ENCODE results near the gene NDST4.

Gene NDST4

GRCh38 chr4:115058533-115058932, 54.9 kb downstream of the NDST4 start:
- Histone ChIP-seq H3K9me3 (ENCODE audit: control insufficient read depth in 2 of 2, low read length in 2 of 2) (no peaks in the 10 kb centered on the region), H3K27ac (ENCODE audit: low read length) (no peak overlapping the region), H3K9ac (ENCODE audit: low read length in 2 of 2) (no peak overlapping the region), H3K4me3 (ENCODE audit: low read length in 2 of 2) (no peak overlapping the region), H3K4me1 (ENCODE audit: control insufficient read depth, insufficient read depth, low read length) (no peaks in the 10 kb centered on the region), H3K36me3 (ENCODE audit: control insufficient read depth in 2 of 2, insufficient read depth in 2 of 2, low read length in 2 of 2) (no peaks in the 10 kb centered on the region), H3K27me3 (ENCODE audit: control insufficient read depth in 1 of 2, insufficient read depth in 2 of 2, low read length in 2 of 2) (no peaks in the 10 kb centered on the region)

GRCh38 chr4:115054836-115055235, 58.6 kb downstream of the NDST4 start:
- no peaks in the 10 kb centered on the region for H3K9me3 ChIP-seq (ENCODE audit: control insufficient read depth in 2 of 2, low read length in 2 of 2)
- H3K27ac ChIP-seq (ENCODE audit: low read length), result no peak overlapping the region
- H3K4me3 ChIP-seq (ENCODE audit: low read length in 2 of 2), result no peak overlapping the region
- no peak overlapping the region for H3K9ac ChIP-seq (ENCODE audit: low read length in 2 of 2)
- no peaks in the 10 kb centered on the region for H3K27me3 ChIP-seq (ENCODE audit: control insufficient read depth in 1 of 2, insufficient read depth in 2 of 2, low read length in 2 of 2)
- no peaks in the 10 kb centered on the region for H3K36me3 ChIP-seq (ENCODE audit: control insufficient read depth in 2 of 2, insufficient read depth in 2 of 2, low read length in 2 of 2)
- no peaks in the 10 kb centered on the region for H3K4me1 ChIP-seq (ENCODE audit: control insufficient read depth, insufficient read depth, low read length)

DNA sequence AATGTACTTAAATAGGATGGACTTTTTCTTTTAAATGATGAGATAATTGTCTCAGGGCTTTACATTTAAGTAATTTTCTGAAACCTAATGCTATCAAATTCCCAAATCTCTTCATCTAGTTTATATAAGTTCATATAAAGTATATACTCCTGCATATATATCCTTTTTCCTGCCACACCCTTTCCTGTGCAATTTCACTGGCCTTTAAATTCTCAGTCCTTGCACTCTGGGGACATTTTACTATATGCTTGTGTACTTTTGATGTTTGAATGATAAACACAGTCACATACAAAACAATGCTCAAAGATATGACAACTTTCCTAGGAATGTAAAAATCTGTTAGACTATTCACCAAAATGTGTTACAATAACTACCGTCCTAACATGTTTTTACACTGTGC, 60.1 kb downstream of the NDST4 start:
- Histone ChIP-seq H3K9me3 (ENCODE audit: control insufficient read depth in 2 of 2, low read length in 2 of 2) (no peaks in the 10 kb centered on the region), H3K36me3 (ENCODE audit: control insufficient read depth in 2 of 2, insufficient read depth in 2 of 2, low read length in 2 of 2) (no peaks in the 10 kb centered on the region), H3K27ac (ENCODE audit: low read length) (no peak overlapping the region), H3K27me3 (ENCODE audit: control insufficient read depth in 1 of 2, insufficient read depth in 2 of 2, low read length in 2 of 2) (no peaks in the 10 kb centered on the region), H3K9ac (ENCODE audit: low read length in 2 of 2) (no peak overlapping the region), H3K4me3 (ENCODE audit: low read length in 2 of 2) (no peak overlapping the region), H3K4me1 (ENCODE audit: control insufficient read depth, insufficient read depth, low read length) (no peaks in the 10 kb centered on the region)

- no peak overlapping the region for H3K4me3 ChIP-seq (ENCODE audit: low read length in 2 of 2)
- H3K9ac ChIP-seq (ENCODE audit: low read length in 2 of 2), result no peak overlapping the region
- no peaks in the 10 kb centered on the region for H3K9me3 ChIP-seq (ENCODE audit: control insufficient read depth in 2 of 2, low read length in 2 of 2)
- H3K27ac ChIP-seq (ENCODE audit: low read length), result no peak overlapping the region
- H3K27me3 ChIP-seq (ENCODE audit: control insufficient read depth in 1 of 2, insufficient read depth in 2 of 2, low read length in 2 of 2), result no peaks in the 10 kb centered on the region
- no peaks in the 10 kb centered on the region for H3K36me3 ChIP-seq (ENCODE audit: control insufficient read depth in 2 of 2, insufficient read depth in 2 of 2, low read length in 2 of 2)
- H3K4me1 ChIP-seq (ENCODE audit: control insufficient read depth, insufficient read depth, low read length), result no peaks in the 10 kb centered on the region
Measured at GRCh38 chr4:115042496-115042895, 70.9 kb downstream of the NDST4 start.

- Histone ChIP-seq H3K27me3 (ENCODE audit: control insufficient read depth in 1 of 2, insufficient read depth in 2 of 2, low read length in 2 of 2) (no peaks in the 10 kb centered on the region), H3K4me3 (ENCODE audit: low read length in 2 of 2) (no peak overlapping the region)
Measured at GRCh38 chr4:115030281-115030680, 83.1 kb downstream of the NDST4 start.

GRCh38 chr4:115028682-115029410, 84.6 kb downstream of the NDST4 start:
- Histone ChIP-seq H3K4me1 (ENCODE audit: control insufficient read depth, insufficient read depth, low read length) (no peaks in the 10 kb centered on the region), H3K9ac (ENCODE audit: low read length in 2 of 2) (no peak overlapping the region), H3K36me3 (ENCODE audit: control insufficient read depth in 2 of 2, insufficient read depth in 2 of 2, low read length in 2 of 2) (no peaks in the 10 kb centered on the region), H3K27me3 (ENCODE audit: control insufficient read depth in 1 of 2, insufficient read depth in 2 of 2, low read length in 2 of 2) (no peaks in the 10 kb centered on the region), H3K9me3 (ENCODE audit: control insufficient read depth in 2 of 2, low read length in 2 of 2) (no peaks in the 10 kb centered on the region), H3K27ac (ENCODE audit: low read length) (no peak overlapping the region), H3K4me3 (ENCODE audit: low read length in 2 of 2) (no peak overlapping the region)

More at GRCh38 chr4:115030281-115030680, 83.1 kb downstream of the NDST4 start:
- Histone ChIP-seq H3K9ac (ENCODE audit: low read length in 2 of 2) (no peak overlapping the region), H3K36me3 (ENCODE audit: control insufficient read depth in 2 of 2, insufficient read depth in 2 of 2, low read length in 2 of 2) (no peaks in the 10 kb centered on the region), H3K9me3 (ENCODE audit: control insufficient read depth in 2 of 2, low read length in 2 of 2) (no peaks in the 10 kb centered on the region), H3K4me1 (ENCODE audit: control insufficient read depth, insufficient read depth, low read length) (no peaks in the 10 kb centered on the region), H3K27ac (ENCODE audit: low read length) (no peak overlapping the region)

DNA sequence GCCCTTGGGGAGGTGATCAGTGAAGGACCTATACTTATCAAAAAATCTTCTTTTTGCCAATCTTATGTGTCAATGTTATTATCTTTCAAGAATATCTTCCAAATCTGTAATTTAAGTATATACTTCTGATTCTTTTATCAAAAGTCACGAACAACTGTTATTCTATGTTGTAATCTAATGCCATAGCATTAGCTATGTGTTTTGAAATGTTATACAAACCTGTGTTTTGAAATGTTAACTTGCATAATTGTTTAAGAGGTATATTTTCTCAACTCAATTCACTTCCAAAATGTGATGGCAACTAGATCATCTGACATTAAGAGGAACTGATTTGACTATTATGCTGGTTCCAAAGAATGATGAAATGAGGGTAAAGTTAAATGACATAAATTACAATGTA, 113.5 kb downstream of the NDST4 start:
- Histone ChIP-seq H3K27me3 (ENCODE audit: control insufficient read depth in 1 of 2, insufficient read depth in 2 of 2, low read length in 2 of 2) (no peaks in the 10 kb centered on the region), H3K36me3 (ENCODE audit: control insufficient read depth in 2 of 2, insufficient read depth in 2 of 2, low read length in 2 of 2) (no peaks in the 10 kb centered on the region), H3K9ac (ENCODE audit: low read length in 2 of 2) (no peak overlapping the region), H3K27ac (ENCODE audit: low read length) (no peak overlapping the region), H3K4me3 (ENCODE audit: low read length in 2 of 2) (no peak overlapping the region), H3K9me3 (ENCODE audit: control insufficient read depth in 2 of 2, low read length in 2 of 2) (no peaks in the 10 kb centered on the region), H3K4me1 (ENCODE audit: control insufficient read depth, insufficient read depth, low read length) (no peaks in the 10 kb centered on the region)

DNA sequence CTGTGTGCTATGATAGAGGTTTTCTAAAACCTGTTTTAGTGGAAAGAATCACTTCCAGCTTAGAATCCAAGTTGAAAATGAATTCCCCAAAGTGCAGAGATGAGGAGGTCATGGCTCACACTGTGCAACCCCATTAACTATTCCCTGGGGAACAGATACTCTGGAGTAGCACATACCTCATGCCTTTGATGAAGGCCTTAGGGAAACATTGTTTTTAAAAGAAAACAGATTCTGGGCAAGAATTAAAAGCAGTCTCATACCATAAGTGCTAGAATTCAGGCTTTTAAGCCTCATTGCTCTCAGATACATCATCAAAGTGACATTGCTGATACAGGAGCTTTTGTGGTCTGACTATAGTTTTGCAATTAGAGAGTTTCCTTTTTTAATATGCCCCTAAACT, 115.1 kb downstream of the NDST4 start:
- H3K9me3 ChIP-seq (ENCODE audit: control insufficient read depth in 2 of 2, low read length in 2 of 2), result no peaks in the 10 kb centered on the region
- no peaks in the 10 kb centered on the region for H3K36me3 ChIP-seq (ENCODE audit: control insufficient read depth in 2 of 2, insufficient read depth in 2 of 2, low read length in 2 of 2)
- no peak overlapping the region for H3K4me3 ChIP-seq (ENCODE audit: low read length in 2 of 2)
- H3K9ac ChIP-seq (ENCODE audit: low read length in 2 of 2), result no peak overlapping the region
- no peaks in the 10 kb centered on the region for H3K27me3 ChIP-seq (ENCODE audit: control insufficient read depth in 1 of 2, insufficient read depth in 2 of 2, low read length in 2 of 2)
- H3K4me1 ChIP-seq (ENCODE audit: control insufficient read depth, insufficient read depth, low read length), result no peaks in the 10 kb centered on the region
- no peak overlapping the region for H3K27ac ChIP-seq (ENCODE audit: low read length)

DNA sequence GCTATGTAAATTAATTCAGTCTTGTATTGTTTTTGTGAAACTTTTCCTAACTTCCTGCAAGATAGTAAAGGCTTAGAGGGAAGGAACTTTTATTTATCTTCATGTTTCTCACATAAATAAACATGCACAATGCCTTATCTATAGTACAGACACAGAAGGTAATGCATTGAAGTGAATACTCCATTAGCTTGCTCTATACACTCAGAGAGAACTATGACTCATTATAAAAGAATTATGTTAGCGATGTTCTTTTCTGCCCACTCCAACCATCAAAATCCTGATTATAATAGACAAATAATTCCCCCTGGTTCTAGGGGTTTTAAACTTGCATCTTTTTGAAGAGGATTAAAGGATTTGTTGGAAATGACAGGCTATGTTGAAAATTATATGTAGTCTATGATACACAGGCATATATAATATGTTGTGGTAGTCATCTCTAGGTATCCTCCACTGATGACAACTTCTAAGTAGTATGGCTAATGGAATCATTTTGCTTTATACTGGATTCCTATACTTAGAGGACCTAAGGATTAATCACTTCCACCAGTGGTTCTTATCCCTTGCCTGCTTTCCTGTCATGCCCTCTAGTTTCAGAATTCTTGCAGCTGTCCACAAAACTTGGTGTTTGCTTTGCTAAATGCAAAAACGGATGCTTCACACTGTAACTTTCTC, 115.7 kb downstream of the NDST4 start:
- H3K27ac ChIP-seq (ENCODE audit: low read length), result no peak overlapping the region
- no peaks in the 10 kb centered on the region for H3K4me1 ChIP-seq (ENCODE audit: control insufficient read depth, insufficient read depth, low read length)
- H3K9me3 ChIP-seq (ENCODE audit: control insufficient read depth in 2 of 2, low read length in 2 of 2), result no peaks in the 10 kb centered on the region
- H3K9ac ChIP-seq (ENCODE audit: low read length in 2 of 2), result no peak overlapping the region
- no peaks in the 10 kb centered on the region for H3K36me3 ChIP-seq (ENCODE audit: control insufficient read depth in 2 of 2, insufficient read depth in 2 of 2, low read length in 2 of 2)
- H3K4me3 ChIP-seq (ENCODE audit: low read length in 2 of 2), result no peak overlapping the region
- H3K27me3 ChIP-seq (ENCODE audit: control insufficient read depth in 1 of 2, insufficient read depth in 2 of 2, low read length in 2 of 2), result no peaks in the 10 kb centered on the region

- Histone ChIP-seq H3K27ac (ENCODE audit: low read length) (no peak overlapping the region), H3K9ac (ENCODE audit: low read length in 2 of 2) (no peak overlapping the region), H3K27me3 (ENCODE audit: control insufficient read depth in 1 of 2, insufficient read depth in 2 of 2, low read length in 2 of 2) (no peaks in the 10 kb centered on the region), H3K4me3 (ENCODE audit: low read length in 2 of 2) (no peak overlapping the region), H3K9me3 (ENCODE audit: control insufficient read depth in 2 of 2, low read length in 2 of 2) (no peaks in the 10 kb centered on the region), H3K4me1 (ENCODE audit: control insufficient read depth, insufficient read depth, low read length) (no peaks in the 10 kb centered on the region), H3K36me3 (ENCODE audit: control insufficient read depth in 2 of 2, insufficient read depth in 2 of 2, low read length in 2 of 2) (no peaks in the 10 kb centered on the region)
Measured at GRCh38 chr4:114986133-114986532, 127.3 kb downstream of the NDST4 start.
